GM21825 (cell line): ENCODE results near the gene LDLRAD4.
A peak's percentile ranks its signal among the peaks of the same experiment; 100 is the strongest.
"Not testable (repeated sequence)": the region's sequence is repeated elsewhere in the genome, so short reads cannot be mapped to it uniquely, and the experiment has no call there.

Source experiments
- ATAC-seq: cut with Tn5 transposase; IDR thresholded peaks from one replicate; pipeline ENCODE4 v1.9.1; 2021; ENCODE audit warnings: mild to moderate bottlenecking, moderate library complexity; ENCODE audit not compliant: unreplicated experiment

The LDLRAD4 gene

DNA sequence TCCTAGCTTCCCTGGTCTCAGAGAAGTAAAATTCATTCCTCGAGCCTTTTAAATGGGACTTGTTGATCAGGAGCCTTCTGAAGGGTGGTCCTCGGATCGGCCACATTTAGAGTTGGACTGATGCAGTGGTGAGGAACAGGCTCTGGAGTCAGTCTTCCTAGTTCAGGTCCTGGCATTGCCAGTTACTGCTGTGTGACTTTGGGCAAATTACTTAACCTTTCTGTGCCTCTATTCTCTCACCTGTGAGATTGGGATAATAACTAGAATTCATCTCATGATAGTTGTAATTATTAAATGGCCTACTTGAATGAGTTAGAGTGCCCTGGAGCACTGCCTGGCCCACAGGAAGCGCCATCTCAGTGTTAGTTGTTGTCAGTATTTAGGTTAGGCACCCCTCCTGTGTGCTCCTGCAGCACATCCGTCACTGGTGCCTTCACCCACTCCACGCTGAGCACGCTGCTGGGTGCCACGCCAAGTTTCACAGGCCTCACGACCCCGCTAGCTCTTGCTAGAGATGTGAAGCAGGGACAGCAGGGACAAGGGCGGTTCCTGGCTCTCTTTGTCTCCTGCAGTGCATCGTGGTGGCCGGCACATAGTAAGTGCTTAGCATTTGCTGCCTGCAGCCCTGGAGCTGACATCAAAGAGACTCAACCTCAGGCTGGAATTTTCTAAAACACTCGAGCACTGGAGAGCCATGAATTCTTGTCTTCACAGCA lies 384.9 kb downstream of the LDLRAD4 start:
- ATAC-seq: no peak

DNA sequence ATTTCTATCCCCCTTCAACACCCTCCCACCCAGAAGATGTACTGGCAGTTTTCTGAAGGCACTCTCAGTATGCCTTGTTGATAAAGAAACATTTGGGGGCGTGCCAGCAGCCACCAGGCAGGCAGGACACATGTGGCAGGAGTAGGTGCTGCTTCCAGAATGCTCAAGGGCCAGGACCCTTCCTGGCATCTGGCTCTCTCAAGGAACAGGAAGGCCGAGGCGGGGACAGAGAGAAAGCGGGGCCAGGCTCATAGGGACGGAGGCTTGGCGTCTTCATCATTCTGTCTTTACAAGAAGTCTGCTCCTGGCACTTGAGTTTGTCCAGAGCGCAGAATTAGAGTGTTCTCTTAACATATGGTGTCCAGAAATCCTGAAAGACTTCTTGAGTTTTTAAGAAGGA lies 386.2 kb downstream of the LDLRAD4 start:
- ATAC-seq: no peak

DNA sequence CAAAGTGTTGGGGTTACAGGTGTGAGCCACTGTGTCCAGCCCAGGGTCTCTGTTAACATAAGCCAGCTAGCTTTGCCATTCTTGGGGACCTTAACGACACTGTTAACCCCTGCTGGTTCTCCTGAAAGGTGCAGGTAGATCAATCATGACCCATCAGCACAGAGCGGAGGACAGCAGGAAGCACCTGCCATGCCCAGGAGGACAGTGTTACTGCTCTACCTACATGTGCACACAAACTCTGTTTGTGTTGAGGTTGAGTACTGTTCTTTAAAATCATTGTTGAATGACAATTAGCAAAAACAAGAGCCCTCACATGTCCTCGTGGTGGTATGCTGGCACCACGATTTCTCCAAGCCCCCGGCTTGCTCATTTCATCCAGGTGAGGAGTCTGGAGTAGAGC lies 386.9 kb downstream of the LDLRAD4 start:
- no peak for ATAC-seq

- ATAC-seq: no peak
Observed at GRCh38 chr18:13605901-13606300, 387.3 kb downstream of the LDLRAD4 start.

GRCh38 chr18:13606604-13607254 lies 388.2 kb downstream of the LDLRAD4 start:
- no peak for ATAC-seq

- not testable (repeated sequence) for ATAC-seq
Observed at GRCh38 chr18:13608024-13608562, 389.5 kb downstream of the LDLRAD4 start.

GRCh38 chr18:13608791-13609532 lies 390.4 kb downstream of the LDLRAD4 start:
- no peak for ATAC-seq

DNA sequence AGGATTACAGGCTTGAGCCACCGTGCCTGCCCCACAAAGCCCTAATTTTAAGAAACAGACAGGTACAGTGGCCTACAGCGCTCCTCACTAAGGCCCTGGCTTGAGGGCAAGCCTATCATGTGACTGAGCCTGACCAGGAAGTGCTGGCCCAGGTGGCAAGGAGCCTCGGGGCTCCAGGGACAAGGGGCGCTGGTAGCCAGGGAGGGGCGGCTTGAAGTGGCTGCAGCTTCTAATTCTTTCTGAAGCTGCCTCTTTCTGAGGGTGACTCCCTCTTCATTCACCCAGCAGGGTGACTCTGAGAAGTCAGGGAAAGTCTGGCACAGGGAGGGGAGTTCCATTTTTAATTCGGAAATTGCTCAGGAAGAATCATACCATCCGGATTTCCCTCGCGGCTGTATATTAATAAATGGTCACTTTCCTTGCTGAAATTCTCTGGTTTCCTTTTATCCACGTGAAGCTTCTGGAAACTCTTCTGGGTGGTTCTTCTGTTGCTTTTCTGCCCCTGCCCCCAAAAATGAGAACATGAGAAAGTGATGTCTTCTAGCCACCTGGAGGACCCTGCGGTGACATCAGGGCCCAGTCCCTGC lies 392.1 kb downstream of the LDLRAD4 start:
- no peak for ATAC-seq

DNA sequence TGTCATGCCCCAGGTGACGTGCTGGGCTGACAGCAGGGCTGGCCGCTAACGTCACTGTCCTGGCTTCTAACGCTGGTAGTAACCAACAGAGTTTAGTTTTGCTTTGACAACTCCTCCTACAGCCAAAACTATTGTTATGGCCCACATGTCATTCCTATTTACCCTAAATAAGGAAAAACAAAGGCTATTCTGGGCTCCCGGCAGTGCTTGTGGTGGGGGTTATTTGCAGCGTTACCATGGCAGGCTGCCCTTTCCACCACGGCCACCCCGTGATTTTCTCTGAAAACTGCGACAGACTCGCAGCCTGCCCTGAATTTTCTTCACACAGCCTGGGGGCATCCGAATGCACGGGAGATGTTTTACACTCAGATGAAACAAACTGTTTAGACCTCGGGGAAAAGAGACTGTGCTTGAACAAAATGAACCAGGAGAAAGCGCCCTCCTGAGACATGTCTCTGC lies 392.6 kb downstream of the LDLRAD4 start:
- peak; percentile 22 for ATAC-seq

DNA sequence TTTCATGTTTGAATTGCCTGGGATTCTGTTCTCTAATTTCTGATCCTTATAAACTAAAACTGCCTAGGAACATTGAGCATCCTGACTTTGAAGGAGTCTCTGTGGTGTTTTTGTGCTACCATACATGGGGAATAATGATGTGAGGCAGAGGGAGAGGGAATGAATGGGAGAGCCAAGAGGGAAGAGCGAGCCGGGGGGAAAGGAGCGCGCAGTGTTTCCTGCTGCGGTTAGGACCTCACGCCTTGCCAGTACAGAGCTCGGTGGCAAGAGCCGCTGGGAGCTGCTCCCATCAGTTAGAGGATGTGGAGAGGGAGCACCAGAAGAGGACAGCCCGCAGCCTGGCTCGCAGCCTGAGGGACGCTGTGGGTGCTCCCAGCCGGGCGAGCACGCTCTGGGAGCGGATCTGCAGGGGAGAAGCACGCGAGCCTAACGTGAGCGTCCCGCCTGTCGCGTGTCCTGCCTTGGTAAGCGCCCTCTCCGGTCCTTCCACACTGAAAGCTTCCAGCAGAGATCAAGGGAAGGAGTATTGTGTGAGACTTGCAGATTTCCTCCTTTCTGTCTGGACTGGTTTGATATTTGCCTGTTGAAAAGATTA lies 393.1 kb downstream of the LDLRAD4 start:
- peak; percentile 6 for ATAC-seq

DNA sequence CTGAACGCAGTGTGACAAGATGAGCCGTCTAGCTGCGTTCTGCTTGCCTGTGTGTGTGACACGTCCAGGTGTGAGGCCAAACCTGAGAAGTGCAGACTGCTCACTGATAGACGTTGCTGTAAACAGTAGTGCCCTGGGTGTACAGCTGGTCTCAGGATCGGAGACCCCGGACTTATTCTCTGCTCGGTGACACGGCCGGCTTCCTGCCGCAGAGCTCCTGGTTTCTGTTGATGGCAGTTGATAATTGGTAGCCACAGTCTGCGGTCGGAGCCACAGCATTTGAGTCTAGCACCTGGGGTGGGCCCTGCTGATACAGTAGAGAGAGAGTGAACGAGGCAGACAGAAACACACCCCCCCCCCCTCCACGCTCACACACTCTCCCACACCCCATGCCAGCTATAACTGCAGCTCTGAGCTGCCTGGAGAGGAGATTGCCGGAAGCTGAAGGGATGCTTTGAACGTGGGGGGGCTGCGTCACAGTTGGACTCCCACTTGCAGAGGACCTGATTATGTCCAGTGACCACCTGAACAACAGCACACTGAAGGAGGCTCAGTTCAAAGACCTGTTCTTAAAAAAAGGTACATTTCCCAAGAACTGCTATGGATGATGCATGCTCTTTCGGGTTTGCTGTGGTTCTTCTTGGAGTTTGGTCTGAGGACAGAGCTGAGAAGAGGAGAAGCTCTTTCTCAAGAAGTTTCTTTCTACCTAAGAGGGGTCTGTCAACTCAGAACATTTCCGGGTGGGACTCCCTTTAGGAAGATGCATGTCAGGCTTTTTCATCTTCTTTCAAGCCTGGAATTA lies 393.8 kb downstream of the LDLRAD4 start:
- ATAC-seq: peak; percentile 56

- no peak for ATAC-seq
Observed at GRCh38 chr18:13613099-13613498, 394.5 kb downstream of the LDLRAD4 start.

- ATAC-seq: no peak
Observed at GRCh38 chr18:13613591-13614501, 395.3 kb downstream of the LDLRAD4 start.

DNA sequence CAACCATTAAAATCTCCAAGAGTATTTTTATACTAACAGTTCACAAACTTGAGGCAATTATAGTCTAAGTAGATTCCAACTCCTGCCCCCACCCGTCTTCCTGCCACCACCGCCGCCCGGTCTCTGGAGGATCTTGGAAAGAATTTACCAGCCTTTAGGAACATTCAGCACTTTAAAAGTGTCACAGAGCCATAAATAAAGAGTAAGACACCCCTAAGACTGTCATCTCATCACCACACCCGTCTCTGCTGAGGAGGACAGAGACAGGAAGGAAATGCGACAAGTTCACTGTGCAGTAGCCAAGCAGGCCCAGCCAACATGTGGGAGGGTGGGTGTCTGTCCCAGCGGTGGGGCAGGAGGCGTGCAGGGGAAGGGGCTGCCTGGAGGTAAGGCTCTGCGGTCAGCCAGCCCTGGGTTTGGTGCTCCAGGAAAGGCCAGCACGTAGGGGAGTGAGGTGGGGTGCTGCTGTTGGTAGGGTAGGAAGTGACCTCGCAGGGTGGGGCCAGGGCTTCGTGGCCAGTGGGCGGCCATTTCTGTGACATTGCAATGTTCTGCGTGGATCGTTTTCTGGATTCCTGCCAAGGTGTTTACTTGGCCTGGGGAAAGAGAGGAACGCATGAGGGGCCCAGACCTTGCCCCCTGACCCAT lies 396.2 kb downstream of the LDLRAD4 start:
- ATAC-seq: no peak

DNA sequence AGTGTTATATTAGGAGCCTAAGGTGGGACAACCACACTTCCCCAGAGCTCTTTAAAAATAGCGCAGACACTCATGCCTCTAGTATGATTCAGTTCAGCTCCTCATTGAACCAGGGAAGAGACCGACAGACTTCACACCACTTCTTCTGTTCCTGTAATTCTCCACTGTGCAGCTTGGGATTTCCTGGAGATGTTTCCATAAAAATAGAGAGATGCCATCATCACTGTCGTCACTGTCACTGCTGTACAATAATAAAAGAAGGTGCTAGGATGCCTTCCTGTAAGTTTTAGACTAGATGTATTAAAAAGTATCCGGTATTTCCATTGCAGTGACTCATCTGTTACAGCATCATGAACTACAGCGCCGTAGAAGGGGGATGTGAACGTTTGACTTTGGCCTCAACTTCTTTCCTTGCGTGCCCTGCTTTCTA lies 396.9 kb downstream of the LDLRAD4 start:
- no peak for ATAC-seq

GRCh38 chr18:13616041-13616440 lies 397.5 kb downstream of the LDLRAD4 start:
- no peak for ATAC-seq

GRCh38 chr18:13616525-13617035 lies 398.0 kb downstream of the LDLRAD4 start:
- ATAC-seq: no peak

DNA sequence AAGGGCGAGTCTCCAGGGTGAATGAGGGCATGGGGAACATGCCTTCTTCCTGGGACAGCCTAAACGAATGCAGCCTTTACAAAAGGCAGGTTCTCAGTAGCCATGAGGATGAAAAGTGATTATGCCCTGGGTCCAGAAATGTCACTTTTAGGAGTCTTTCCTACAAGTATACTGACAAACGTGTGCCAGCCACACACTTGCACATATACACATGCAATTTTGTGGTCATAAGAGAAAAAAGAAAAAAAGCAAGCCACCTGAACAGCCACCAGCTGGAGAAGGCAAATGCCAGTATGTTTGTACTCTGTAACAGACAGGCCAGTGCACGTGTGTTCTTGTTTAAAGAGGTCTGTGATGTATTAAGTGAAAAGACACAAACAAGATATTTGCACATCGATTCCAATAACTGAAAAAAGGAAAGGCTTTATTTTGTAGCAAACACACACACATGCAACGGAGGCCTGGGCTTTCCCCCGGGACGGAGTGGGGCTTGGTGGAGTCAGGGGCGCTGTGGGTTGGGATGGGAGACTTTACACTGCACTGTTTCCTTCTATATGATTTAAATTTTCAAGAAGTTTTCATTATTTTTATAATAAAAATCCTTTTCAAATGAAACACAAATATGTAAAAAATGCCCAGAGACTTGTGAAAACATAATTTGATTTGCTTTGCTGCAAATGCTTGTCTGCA lies 399.4 kb downstream of the LDLRAD4 start:
- no peak for ATAC-seq
